Stimulated activated CD8-positive, alpha-beta memory T cell treated with anti-CD3 and anti-CD28 coated beads, Interleukin-15, amount 100 ng/mL, for 1 hour (primary cell): Measurements from ENCODE around the gene SNPH.
"Not testable (repeated sequence)": the region's sequence is repeated elsewhere in the genome, so short reads cannot be mapped to it uniquely, and the experiment has no call there.

Experiments
- DNase-seq: peaks from one replicate; pipeline ENCODE4 v3.0.0-alpha.2; 2020; ENCODE audit warnings: low read depth

Gene SNPH

GRCh38 chr20:1266167-1266973 lies at the start of gene SNPH:
Gene SNPH (plus strand): TSS chr20:1266294. CDS start chr20:1296240, 29,946 bp downstream.
- peak; percentile 53 for DNase-seq

- DNase-seq, result not testable (repeated sequence)
Observed at GRCh38 chr20:1216527-1217427, 49.3 kb upstream of the SNPH start.

GRCh38 chr20:1222750-1223149 lies 43.3 kb upstream of the SNPH start:
- not testable (repeated sequence) for DNase-seq

GRCh38 chr20:1224205-1224890 lies 41.7 kb upstream of the SNPH start:
- DNase-seq, result no peak

- DNase-seq, result no peak
Observed at GRCh38 chr20:1225263-1225782, 40.8 kb upstream of the SNPH start.

GRCh38 chr20:1225783-1226654 lies 40.1 kb upstream of the SNPH start, which contains the start of gene RAD21L1:
Gene RAD21L1 (plus strand): TSS chr20:1226044. CDS start chr20:1228454, 2,410 bp downstream.
- DNase-seq, result peak; percentile 67

GRCh38 chr20:1229541-1229940 lies 36.6 kb upstream of the SNPH start:
- no peak for DNase-seq

- DNase-seq, result no peak
Observed at GRCh38 chr20:1232286-1233111, 33.6 kb upstream of the SNPH start.

- DNase-seq, result no peak
Observed at GRCh38 chr20:1240549-1240948, 25.5 kb upstream of the SNPH start.

- DNase-seq, result no peak
Observed at GRCh38 chr20:1241456-1241855, 24.6 kb upstream of the SNPH start.

- no peak for DNase-seq
Observed at GRCh38 chr20:1242099-1242498, 24.0 kb upstream of the SNPH start.

- no peak for DNase-seq
Observed at GRCh38 chr20:1242530-1242929, 23.6 kb upstream of the SNPH start.

- DNase-seq, result no peak
Observed at GRCh38 chr20:1245578-1245977, 20.5 kb upstream of the SNPH start.

- DNase-seq, result no peak
Observed at GRCh38 chr20:1247689-1248088, 18.4 kb upstream of the SNPH start.

GRCh38 chr20:1250282-1250681 lies 15.8 kb upstream of the SNPH start:
- not testable (repeated sequence) for DNase-seq

- no peak for DNase-seq
Observed at GRCh38 chr20:1252416-1252815, 13.7 kb upstream of the SNPH start.

GRCh38 chr20:1254254-1254653 lies 11.8 kb upstream of the SNPH start:
- no peak for DNase-seq

- DNase-seq, result no peak
Observed at GRCh38 chr20:1255675-1256074, 10.4 kb upstream of the SNPH start.

- no peak for DNase-seq
Observed at GRCh38 chr20:1263853-1264252, 2.2 kb upstream of the SNPH start.

- no peak for DNase-seq
Observed at GRCh38 chr20:1264727-1265126, 1.4 kb upstream of the SNPH start.
